T-helper 17 cell (primary cell): ENCODE data around the gene CCL19. TPM values are rescaled to one million over a fixed set of nuclear protein-coding genes. Genes with fewer than 3 reads are reported as not detected.

Source experiments
- ATAC-seq: fragments of 150-1000 bp; cut with Tn5 transposase; 2 replicates; pipeline ENCODE4 v1.10.0; 2021; ENCODE audit warnings: mild to moderate bottlenecking, moderate library complexity
- DNase-seq, 3 donors: peaks; one replicate each; pipeline versions ENCODE4 v3.0.0 to v3.0.0-alpha.2; 2020 to 2021
- H3K9me3 ChIP-seq: one replicate; pipeline ENCODE4 v1.7.0; 2013; ENCODE audit warnings: low read length, mild to moderate bottlenecking; ENCODE audit not compliant: control insufficient read depth, poor library complexity, severe bottlenecking
- H3K27ac Mint-ChIP-seq: one replicate; pipeline ENCODE4 v1.8.0; 2022; ENCODE audit warnings: mild to moderate bottlenecking, moderate library complexity, mixed read lengths
- H3K27me3 Mint-ChIP-seq: one replicate; pipeline ENCODE4 v1.8.0; 2022; ENCODE audit warnings: mixed read lengths
- H3K36me3 Mint-ChIP-seq: one replicate; pipeline ENCODE4 v1.8.0; 2022; ENCODE audit warnings: low read depth, mixed read lengths
- H3K4me1 Mint-ChIP-seq: one replicate; pipeline ENCODE4 v1.8.0; 2022; ENCODE audit warnings: mild to moderate bottlenecking, mixed read lengths
- H3K4me3 Mint-ChIP-seq: one replicate; pipeline ENCODE4 v1.8.0; 2022; ENCODE audit warnings: mild to moderate bottlenecking, moderate library complexity, mixed read lengths
- total RNA-seq, 4 donors: library from RNA in 2 of 4; stranded (reverse) in 2 of 4; gene quantifications; one replicate each; pipeline ENCODE4 v1.2.3 and lab custom pipeline; 2022 to 2026

The CCL19 gene
- total RNA-seq, 2 donors from 2014 or later: not detected

DNA sequence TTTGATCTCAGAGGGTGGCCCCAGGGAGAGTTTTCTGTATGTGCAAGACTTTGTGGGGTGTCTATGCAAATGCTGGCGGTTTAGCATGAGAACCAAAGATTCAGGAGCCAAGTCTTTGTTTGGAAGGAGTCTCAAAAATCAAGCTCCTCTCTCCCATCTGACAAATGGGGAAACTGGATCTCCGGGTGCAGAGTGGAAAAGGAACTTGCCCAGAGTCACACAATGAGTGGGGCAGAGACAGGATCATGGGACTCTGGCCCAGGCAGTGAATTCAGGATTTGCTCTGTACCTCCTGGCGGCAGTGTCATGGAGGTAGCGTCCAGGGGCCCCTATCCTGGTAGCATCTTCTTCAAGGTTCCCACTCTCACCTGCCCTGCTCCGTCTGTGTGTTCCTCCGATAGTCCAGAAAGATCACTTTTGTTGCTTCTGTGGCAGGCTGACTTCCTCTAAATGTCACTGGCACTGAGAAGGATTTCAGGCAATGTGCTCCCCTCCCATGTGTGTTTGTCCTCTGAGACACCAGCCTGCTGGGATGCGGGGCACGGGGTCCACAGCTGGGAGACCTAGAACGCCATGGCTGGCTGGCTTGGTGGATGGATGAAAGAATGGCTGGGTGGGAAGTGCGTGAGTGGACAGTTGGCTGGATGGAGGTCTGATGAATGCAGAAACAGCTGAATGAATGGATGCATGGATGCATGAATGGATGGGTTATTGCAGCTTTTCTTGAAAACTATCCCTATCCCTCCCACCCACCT lies 3.6 kb downstream of the CCL19 start:
- no peak overlapping the region for H3K4me3 Mint-ChIP-seq
- DNase-seq (no peak), ATAC-seq (no peak)
- H3K9me3 ChIP-seq: no peaks in the 10 kb centered on the region
- peaks cover 12% of the 10 kb centered on the region for H3K27me3 Mint-ChIP-seq
- H3K27ac Mint-ChIP-seq: no peak overlapping the region
- peaks cover 4% of the 10 kb centered on the region for H3K4me1 Mint-ChIP-seq
- no peaks in the 10 kb centered on the region for H3K36me3 Mint-ChIP-seq

- no peak overlapping the region for H3K27ac Mint-ChIP-seq
- DNase-seq (no peak), ATAC-seq (no peak)
- no peaks in the 10 kb centered on the region for H3K36me3 Mint-ChIP-seq
- no peaks in the 10 kb centered on the region for H3K9me3 ChIP-seq
- H3K4me3 Mint-ChIP-seq: no peak overlapping the region
- H3K4me1 Mint-ChIP-seq: peaks cover 7% of the 10 kb centered on the region
- peaks cover 12% of the 10 kb centered on the region for H3K27me3 Mint-ChIP-seq
These were observed 4.3 kb downstream of the CCL19 start for GRCh38 chr9:34686732-34687131.

- Mint-ChIP-seq H3K36me3 (no peaks in the 10 kb centered on the region), H3K4me1 (peaks cover 9% of the 10 kb centered on the region), H3K27me3 (peaks cover 12% of the 10 kb centered on the region), H3K27ac (no peak overlapping the region), H3K4me3 (no peak overlapping the region)
- DNase-seq: no peak
- H3K9me3 ChIP-seq: no peaks in the 10 kb centered on the region
- ATAC-seq: no peak
These were observed 4.8 kb downstream of the CCL19 start for GRCh38 chr9:34686231-34686630.

- H3K27me3 Mint-ChIP-seq: peaks cover 12% of the 10 kb centered on the region
- H3K4me3 Mint-ChIP-seq: no peak overlapping the region
- peaks cover 9% of the 10 kb centered on the region for H3K4me1 Mint-ChIP-seq
- DNase-seq: no peak
- no peaks in the 10 kb centered on the region for H3K9me3 ChIP-seq
- no peak overlapping the region for H3K27ac Mint-ChIP-seq
- ATAC-seq: no peak
- no peaks in the 10 kb centered on the region for H3K36me3 Mint-ChIP-seq
These were observed 5.5 kb downstream of the CCL19 start for GRCh38 chr9:34685591-34685990.

GRCh38 chr9:34684816-34685215 lies 6.3 kb downstream of the CCL19 start:
- Mint-ChIP-seq H3K4me1 (peaks cover 9% of the 10 kb centered on the region), H3K27ac (no peak overlapping the region)

DNA sequence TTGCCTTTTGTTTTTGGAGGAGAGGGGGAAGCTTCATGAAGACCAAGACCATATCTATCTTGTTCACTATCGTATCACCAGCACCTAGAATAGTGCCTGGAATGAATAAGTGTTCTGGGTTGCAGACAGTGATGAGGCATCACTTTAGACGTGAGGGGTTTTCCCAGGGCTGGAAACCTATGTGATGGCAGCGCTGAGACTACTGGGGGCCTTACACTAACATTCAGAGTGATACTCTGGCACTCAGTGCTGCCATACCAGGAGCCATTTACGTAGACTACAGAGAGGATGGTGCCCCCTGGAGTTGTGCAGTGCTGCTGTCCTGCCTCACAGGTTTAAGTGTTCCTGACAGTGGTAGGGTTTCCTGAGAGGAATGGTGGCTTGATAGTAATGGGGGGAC lies 6.9 kb downstream of the CCL19 start:
- Mint-ChIP-seq H3K36me3 (no peaks in the 10 kb centered on the region), H3K4me3 (no peak overlapping the region), H3K27me3 (peaks cover 12% of the 10 kb centered on the region), H3K4me1 (peaks cover 8% of the 10 kb centered on the region), H3K27ac (no peak overlapping the region)
- H3K9me3 ChIP-seq: no peaks in the 10 kb centered on the region
- ATAC-seq: peak; percentile 50
- no peak for DNase-seq

More at GRCh38 chr9:34684816-34685215, 6.3 kb downstream of the CCL19 start:
- peaks cover 12% of the 10 kb centered on the region for H3K27me3 Mint-ChIP-seq
- DNase-seq: no peak
- no peak overlapping the region for H3K4me3 Mint-ChIP-seq
- no peak for ATAC-seq
- no peaks in the 10 kb centered on the region for H3K9me3 ChIP-seq
- no peaks in the 10 kb centered on the region for H3K36me3 Mint-ChIP-seq

- Mint-ChIP-seq H3K27me3 (no peaks in the 10 kb centered on the region), H3K27ac (no peak overlapping the region), H3K36me3 (no peaks in the 10 kb centered on the region), H3K4me3 (no peak overlapping the region), H3K4me1 (peaks cover 5% of the 10 kb centered on the region)
- no peak for ATAC-seq
- H3K9me3 ChIP-seq: no peaks in the 10 kb centered on the region
- DNase-seq: no peak
These were observed 15.2 kb downstream of the CCL19 start for GRCh38 chr9:34675869-34676268.

DNA sequence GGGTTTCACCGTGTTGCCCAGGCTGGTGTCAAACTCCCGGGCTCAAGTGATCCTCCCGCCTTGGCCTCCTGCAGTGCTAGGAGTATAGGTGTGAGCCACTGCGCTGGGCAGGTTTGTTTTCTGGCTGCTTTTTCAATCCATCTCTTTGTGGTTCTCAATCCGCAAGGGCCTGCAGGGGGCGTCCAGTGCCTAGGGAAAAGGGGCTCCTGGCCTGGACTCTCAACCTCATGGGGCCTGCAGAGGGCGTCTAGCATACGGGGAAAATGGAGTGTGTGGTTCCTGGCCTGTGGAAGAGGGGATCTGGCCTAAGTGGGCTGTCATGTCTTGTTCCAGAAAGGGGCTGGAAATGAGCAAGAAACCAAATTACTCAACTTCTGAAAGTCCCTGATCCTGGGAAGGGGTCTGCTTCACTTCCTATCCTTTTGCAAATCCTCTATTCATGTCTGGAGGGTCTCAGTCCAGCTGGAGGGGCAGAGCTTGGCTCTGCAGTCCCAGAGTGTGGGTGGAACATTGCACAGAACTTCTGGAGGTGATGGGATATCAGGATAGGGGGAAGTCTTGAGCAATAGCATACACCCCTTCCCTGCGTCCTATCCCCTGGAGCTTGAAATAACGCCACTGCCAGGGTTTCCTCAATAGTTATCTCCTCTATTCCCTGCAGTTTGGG lies 15.9 kb downstream of the CCL19 start:
- Mint-ChIP-seq H3K27me3 (no peaks in the 10 kb centered on the region), H3K4me3 (no peak overlapping the region), H3K27ac (no peak overlapping the region), H3K4me1 (peaks cover 5% of the 10 kb centered on the region), H3K36me3 (no peaks in the 10 kb centered on the region)
- no peaks in the 10 kb centered on the region for H3K9me3 ChIP-seq
- ATAC-seq (peak; percentile 75), DNase-seq (peak; percentile 16 to 26 (median 26))

GRCh38 chr9:34674440-34674839 lies 16.6 kb downstream of the CCL19 start:
- Mint-ChIP-seq H3K27me3 (no peaks in the 10 kb centered on the region), H3K36me3 (no peaks in the 10 kb centered on the region), H3K27ac (no peak overlapping the region), H3K4me3 (peak overlapping the region; percentile 21), H3K4me1 (peaks cover 5% of the 10 kb centered on the region)
- DNase-seq (no peak), ATAC-seq (no peak)
- no peaks in the 10 kb centered on the region for H3K9me3 ChIP-seq

DNA sequence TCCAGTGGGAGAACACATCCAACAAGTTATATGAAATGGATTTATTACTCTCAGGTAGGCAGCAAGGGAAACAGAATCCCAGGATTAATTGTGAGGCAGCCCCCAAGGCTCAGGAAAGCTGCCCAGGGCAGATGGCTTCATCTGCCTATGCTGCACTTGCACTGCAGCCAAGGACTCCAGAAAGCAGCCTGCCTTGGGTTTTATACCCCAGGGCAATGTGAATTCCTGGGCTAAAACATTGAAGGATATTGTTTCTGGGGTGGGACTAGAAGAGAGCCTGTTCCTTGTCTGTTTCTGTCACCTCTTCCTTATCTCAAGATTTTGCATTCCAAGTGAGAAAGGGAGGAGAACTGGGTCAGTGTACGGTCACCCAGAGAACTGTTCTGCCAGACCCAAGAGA lies 19.8 kb downstream of the CCL19 start:
- Mint-ChIP-seq H3K27me3 (no peaks in the 10 kb centered on the region), H3K27ac (no peak overlapping the region), H3K36me3 (peaks cover 2% of the 10 kb centered on the region), H3K4me3 (no peak overlapping the region), H3K4me1 (peaks cover 8% of the 10 kb centered on the region)
- no peaks in the 10 kb centered on the region for H3K9me3 ChIP-seq
- no peak for ATAC-seq
- no peak for DNase-seq

- H3K27me3 Mint-ChIP-seq: no peaks in the 10 kb centered on the region
These were observed 21.1 kb downstream of the CCL19 start for GRCh38 chr9:34669809-34670562.

DNA sequence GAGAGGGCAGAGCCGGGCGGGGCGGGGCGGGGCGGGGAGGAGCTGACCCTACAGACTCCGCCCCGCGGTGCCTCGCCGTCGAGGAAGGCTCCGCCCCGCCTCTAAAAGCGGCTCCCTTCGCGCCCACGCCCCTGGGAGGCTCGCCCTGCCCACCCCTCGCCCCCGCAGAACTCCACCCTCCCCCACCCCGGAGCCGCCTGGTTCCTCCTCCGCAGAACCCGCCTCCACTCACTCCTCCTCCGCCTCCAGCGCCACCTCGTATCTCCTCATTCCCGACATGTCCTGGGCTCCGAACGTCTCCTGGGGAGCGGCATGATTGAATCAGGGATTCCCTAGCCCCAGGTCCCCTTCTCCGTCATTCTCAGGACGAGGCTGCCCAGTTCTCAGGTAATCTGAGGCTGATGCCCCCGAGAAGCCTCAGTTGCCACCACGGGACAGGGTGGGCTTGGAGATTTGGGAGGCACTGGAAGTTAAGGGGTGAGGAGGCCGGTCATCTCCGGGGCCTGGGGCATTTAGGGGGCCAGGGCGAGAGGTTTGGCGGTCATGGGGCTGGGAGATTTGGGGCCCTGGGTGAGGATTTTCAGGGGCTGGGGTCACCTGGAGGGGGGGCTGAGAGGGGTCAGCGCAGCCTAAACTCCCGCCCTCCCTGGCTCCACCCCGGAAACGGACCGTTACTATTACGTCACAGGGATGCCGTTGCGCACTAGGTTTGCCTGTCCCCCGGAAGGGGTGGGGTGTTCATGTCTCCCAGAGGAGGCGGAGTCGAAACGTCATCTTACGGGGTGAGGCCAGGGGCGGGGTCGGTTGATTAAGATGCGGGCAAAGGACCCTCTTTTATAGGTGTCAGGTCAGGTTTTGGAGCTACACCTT lies 25.5 kb downstream of the CCL19 start:
- peaks cover 2% of the 10 kb centered on the region for H3K36me3 Mint-ChIP-seq
- peak; percentile 82 to 92 (median 90) for DNase-seq

More at GRCh38 chr9:34669809-34670562, 21.1 kb downstream of the CCL19 start:
- no peaks in the 10 kb centered on the region for H3K9me3 ChIP-seq
- no peak for ATAC-seq
- no peak overlapping the region for H3K4me3 Mint-ChIP-seq
- peaks cover 15% of the 10 kb centered on the region for H3K4me1 Mint-ChIP-seq
- no peak overlapping the region for H3K27ac Mint-ChIP-seq
- DNase-seq: no peak
- H3K36me3 Mint-ChIP-seq: peaks cover 2% of the 10 kb centered on the region

GRCh38 chr9:34665067-34665380 lies 26.1 kb downstream of the CCL19 start:
- peaks cover 54% of the 10 kb centered on the region for H3K4me1 Mint-ChIP-seq

More for the DNA sequence above, 25.5 kb downstream of the CCL19 start:
- Mint-ChIP-seq H3K4me1 (peaks cover 51% of the 10 kb centered on the region), H3K4me3 (peak overlapping the region; percentile 96), H3K27me3 (no peaks in the 10 kb centered on the region), H3K27ac (peak overlapping the region; percentile 95)
- no peaks in the 10 kb centered on the region for H3K9me3 ChIP-seq
- ATAC-seq: peak; percentile 82

More at GRCh38 chr9:34665067-34665380, 26.1 kb downstream of the CCL19 start:
- peak; percentile 7 for ATAC-seq
- H3K9me3 ChIP-seq: no peaks in the 10 kb centered on the region
- no peak for DNase-seq
- Mint-ChIP-seq H3K27me3 (no peaks in the 10 kb centered on the region), H3K4me3 (peak overlapping the region; percentile 96), H3K27ac (peak overlapping the region; percentile 95), H3K36me3 (peaks cover 6% of the 10 kb centered on the region)
